ENCODE results near the gene TBX4. TPM values are rescaled to one million over a fixed set of nuclear protein-coding genes. Genes with fewer than 3 reads are reported as not detected.

TBX4 gene
- polyA plus RNA-seq, 3 donors: not detected

GRCh38 chr17:61494325-61495160 is 42.3 kb downstream of the TBX4 start:
- Histone ChIP-seq H3K36me3 (replicated peaks in 1 of 2; ENCODE audit: control insufficient read depth in 1 of 2, insufficient read depth in 2 of 2, low read length in 2 of 2) (no peaks in the 10 kb centered on the region), H3K4me1 (ENCODE audit: control insufficient read depth in 1 of 2, insufficient read depth in 2 of 2, low read length in 2 of 2) (no peaks in the 10 kb centered on the region), H4K20me1 (ENCODE audit: insufficient read depth, low read length) (no peaks in the 10 kb centered on the region), H2AFZ (ENCODE audit: insufficient read depth, low read depth, low read length, poor library complexity, severe bottlenecking) (no peak overlapping the region), H3K27ac (ENCODE audit: low read depth in 1 of 2, low read length in 2 of 2) (no peak overlapping the region), H3K9me3 (replicated peaks in 1 of 2; ENCODE audit: control insufficient read depth in 1 of 2, insufficient read depth in 1 of 2, low read length in 2 of 2) (no peaks in the 10 kb centered on the region), H3K27me3 (ENCODE audit: control insufficient read depth in 2 of 2, insufficient read depth in 2 of 2, low read length in 2 of 2) (no peaks in the 10 kb centered on the region), H3K4me3 (replicated peaks in 1 of 3; ENCODE audit: low read depth in 2 of 3, low read length in 3 of 3) (no peak overlapping the region), H3K9ac (ENCODE audit: insufficient read depth, low read length, poor library complexity, severe bottlenecking) (no peak overlapping the region), H3K79me2 (ENCODE audit: insufficient read depth, low read length) (no peaks in the 10 kb centered on the region), H3K4me2 (replicated peaks; ENCODE audit: extremely low read depth, low read length, poor library complexity, severe bottlenecking) (no peak overlapping the region)
- TF ChIP-seq CTCF (IDR thresholded peaks at IDR 0.05): no peak
- Mint-ChIP-seq H3K27me3 (ENCODE audit: low read depth in 3 of 3) (peaks cover 2 to 34% (median 15%) of the 10 kb centered on the region in 3 donors), H3K4me1 (peaks cover 9% of the 10 kb centered on the region), H3K27ac (no peak overlapping the region), H3K4me3 (no peak overlapping the region), H3K9me3 (no peaks in the 10 kb centered on the region), H3K36me3 (no peaks in the 10 kb centered on the region)
- WGBS (ENCODE audit: insufficient coverage): 60% methylated on average over 4 of the region's 13 CpGs
- no peak for DNase-seq
- intact Hi-C loops (cut with micrococcal nuclease): no loop called here

GRCh38 chr17:61495161-61495857 is 43.1 kb downstream of the TBX4 start:
- no peak for TF ChIP-seq CTCF (IDR thresholded peaks at IDR 0.05)
- Mint-ChIP-seq H3K4me1 (peaks cover 9% of the 10 kb centered on the region), H3K9me3 (peaks cover 0 to 4% (median 0%) of the 10 kb centered on the region in 7 donors), H3K36me3 (no peaks in the 10 kb centered on the region), H3K4me3 (peak overlapping the region; percentile 60 to 83), H3K27me3 (ENCODE audit: low read depth in 3 of 3) (peaks cover 2 to 31% (median 15%) of the 10 kb centered on the region in 3 donors), H3K27ac (peak overlapping the region in 1 of 7 donors; percentile 74)
- Histone ChIP-seq H3K79me2 (ENCODE audit: insufficient read depth, low read length) (no peaks in the 10 kb centered on the region), H3K4me2 (replicated peaks; ENCODE audit: extremely low read depth, low read length, poor library complexity, severe bottlenecking) (peak overlapping the region; percentile 53), H3K27me3 (ENCODE audit: control insufficient read depth in 2 of 2, insufficient read depth in 2 of 2, low read length in 2 of 2) (no peaks in the 10 kb centered on the region), H3K9ac (ENCODE audit: insufficient read depth, low read length, poor library complexity, severe bottlenecking) (no peak overlapping the region), H3K4me1 (ENCODE audit: control insufficient read depth in 1 of 2, insufficient read depth in 2 of 2, low read length in 2 of 2) (no peaks in the 10 kb centered on the region), H3K36me3 (replicated peaks in 1 of 2; ENCODE audit: control insufficient read depth in 1 of 2, insufficient read depth in 2 of 2, low read length in 2 of 2) (no peaks in the 10 kb centered on the region), H4K20me1 (ENCODE audit: insufficient read depth, low read length) (no peaks in the 10 kb centered on the region), H3K4me3 (replicated peaks in 1 of 3; ENCODE audit: low read depth in 2 of 3, low read length in 3 of 3) (no peak overlapping the region), H3K9me3 (replicated peaks in 1 of 2; ENCODE audit: control insufficient read depth in 1 of 2, insufficient read depth in 1 of 2, low read length in 2 of 2) (no peaks in the 10 kb centered on the region), H2AFZ (ENCODE audit: insufficient read depth, low read depth, low read length, poor library complexity, severe bottlenecking) (peak overlapping the region; percentile 46), H3K27ac (ENCODE audit: low read depth in 1 of 2, low read length in 2 of 2) (no peak overlapping the region)
- no peak for DNase-seq
- WGBS (ENCODE audit: insufficient coverage): 71% methylated on average over 17 of the region's 23 CpGs
- intact Hi-C loops (cut with micrococcal nuclease): no loop called here
